HL-60/S4 treated with retinoic acid at 250 ng/mL for 4 days and 3 days (cell line): Measurements from ENCODE around the gene MRPS31.
"Not testable (repeated sequence)": the region's sequence is repeated elsewhere in the genome, so short reads cannot be mapped to it uniquely, and the experiment has no call there.

Experiments used
- in situ Hi-C: fragments of 300-500 bp; cut with MboI; formaldehyde crosslinking; loops from 2 replicates; pipeline ENCODE4 v1.7.0; 2022; ENCODE audit warnings: low sequenced_read_pairs

The MRPS31 gene

GRCh38 chr13:40790154-40790616 lies 19.2 kb upstream of the MRPS31 start:
- in situ Hi-C loops = no loop called here

- in situ Hi-C loops = no loop called here
Observed at GRCh38 chr13:40789275-40790153, 18.5 kb upstream of the MRPS31 start, which contains the start of gene SLC25A15. Gene SLC25A15 (plus strand): TSS chr13:40789611. CDS start chr13:40793227, 3,616 bp downstream.

- in situ Hi-C loops = not testable (repeated sequence)
Observed at GRCh38 chr13:40788540-40789274, 17.7 kb upstream of the MRPS31 start.

- in situ Hi-C loops = no loop called here
Observed at GRCh38 chr13:40787062-40787461, 16.1 kb upstream of the MRPS31 start.

GRCh38 chr13:40786568-40786996 lies 15.6 kb upstream of the MRPS31 start:
- in situ Hi-C loops = no loop called here

GRCh38 chr13:40784540-40784939 lies 13.6 kb upstream of the MRPS31 start:
- in situ Hi-C loops = no loop called here

- in situ Hi-C loops = not testable (repeated sequence)
Observed at GRCh38 chr13:40782971-40783370, 12.0 kb upstream of the MRPS31 start.

- in situ Hi-C loops = no loop called here
Observed at GRCh38 chr13:40781717-40782116, 10.7 kb upstream of the MRPS31 start.

- in situ Hi-C loops = no loop called here
Observed at GRCh38 chr13:40780822-40781401, 9.9 kb upstream of the MRPS31 start.

GRCh38 chr13:40779796-40780285 lies 8.9 kb upstream of the MRPS31 start:
- in situ Hi-C loops = no loop called here

- in situ Hi-C loops = no loop called here
Observed at GRCh38 chr13:40779049-40779448, 8.1 kb upstream of the MRPS31 start.

GRCh38 chr13:40777809-40778175 lies 6.8 kb upstream of the MRPS31 start:
- in situ Hi-C loops = no loop called here

- in situ Hi-C loops = no loop called here
Observed at GRCh38 chr13:40777166-40777808, 6.3 kb upstream of the MRPS31 start.

- in situ Hi-C loops = no loop called here
Observed at GRCh38 chr13:40776681-40777165, 5.7 kb upstream of the MRPS31 start.

- in situ Hi-C loops = no loop called here
Observed at GRCh38 chr13:40776232-40776631, 5.2 kb upstream of the MRPS31 start.

- in situ Hi-C loops = no loop called here
Observed at GRCh38 chr13:40774672-40775071, 3.7 kb upstream of the MRPS31 start.

GRCh38 chr13:40772765-40773473 lies 1.9 kb upstream of the MRPS31 start:
- in situ Hi-C loops = no loop called here

- in situ Hi-C loops = no loop called here
Observed at GRCh38 chr13:40770609-40770933, 419 bp downstream of the MRPS31 start.

GRCh38 chr13:40769970-40770369 lies 1.0 kb downstream of the MRPS31 start:
- in situ Hi-C loops = no loop called here

GRCh38 chr13:40765602-40766001 lies 5.4 kb downstream of the MRPS31 start:
- in situ Hi-C loops = no loop called here
